Measurements from ENCODE around the gene DNAH2.

Gene DNAH2

DNA sequence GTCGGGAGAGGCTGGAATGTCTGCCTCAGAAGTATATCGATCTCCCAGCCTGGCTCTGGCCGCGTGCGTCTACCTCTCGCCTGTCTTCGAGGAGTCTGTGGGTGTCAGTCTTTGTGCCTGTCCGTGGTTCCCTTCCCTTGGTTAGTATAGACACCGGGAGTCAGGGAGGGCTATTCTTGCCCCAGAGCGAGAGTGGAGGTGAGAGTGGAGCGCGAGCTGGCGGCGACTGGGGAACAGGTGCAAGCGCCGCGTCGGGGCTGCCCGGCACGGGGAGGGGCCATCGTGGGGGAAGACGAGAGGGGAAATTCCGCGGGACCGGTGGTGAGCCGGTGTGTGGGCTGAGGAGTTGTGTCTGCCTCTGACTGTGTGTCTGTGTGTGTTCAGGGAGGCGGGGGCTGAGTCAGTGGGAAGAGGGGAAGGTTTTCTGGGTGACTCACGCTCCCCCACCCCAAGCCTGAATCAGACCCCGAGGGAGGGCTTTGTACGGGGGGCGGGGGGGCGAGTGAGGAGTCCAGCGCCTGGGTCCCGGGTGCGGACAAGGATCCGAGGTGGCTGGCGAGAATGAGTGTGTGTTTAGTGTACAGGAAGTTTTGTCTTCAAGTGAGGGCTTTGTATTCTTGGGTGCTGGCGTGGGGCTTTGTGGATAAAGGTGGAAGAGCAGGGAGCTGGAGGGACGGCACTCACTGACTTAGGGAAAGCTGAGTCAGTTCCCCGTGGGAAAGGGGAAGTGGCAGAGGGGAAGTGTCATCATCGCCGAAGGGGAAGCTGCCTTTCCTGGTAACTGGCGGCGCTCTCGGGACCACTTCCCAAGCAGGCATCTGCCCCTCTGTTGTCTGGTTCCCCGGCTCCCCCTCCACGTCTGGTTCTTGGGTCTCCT is 125.1 kb downstream of the DNAH2 start (continued):
- TF ChIP-seq, protein P1, sequence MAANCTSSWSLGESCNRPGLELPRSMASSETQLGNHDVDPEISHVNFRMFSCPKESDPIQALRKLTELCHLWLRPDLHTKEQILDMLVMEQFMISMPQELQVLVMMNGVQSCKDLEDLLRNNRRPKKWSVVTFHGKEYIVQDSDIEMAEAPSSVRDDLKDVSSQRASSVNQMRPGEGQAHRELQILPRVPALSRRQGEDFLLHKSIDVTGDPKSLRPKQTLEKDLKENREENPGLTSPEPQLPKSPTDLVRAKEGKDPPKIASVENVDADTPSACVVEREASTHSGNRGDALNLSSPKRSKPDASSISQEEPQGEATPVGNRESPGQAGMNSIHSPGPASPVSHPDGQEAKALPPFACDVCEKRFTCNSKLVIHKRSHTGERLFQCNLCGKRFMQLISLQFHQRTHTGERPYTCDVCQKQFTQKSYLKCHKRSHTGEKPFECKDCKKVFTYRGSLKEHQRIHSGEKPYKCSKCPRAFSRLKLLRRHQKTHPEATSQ (tag by site-specific recombination; IDR thresholded peaks at IDR 0.05): peak; percentile 16; the same call in 1 of the 2 replicates
- TF ChIP-seq ZNF777 (tag by site-specific recombination; IDR thresholded peaks at IDR 0.05; ENCODE audit: borderline replicate concordance): no peak
- TF ChIP-seq ZBTB21 (tag by site-specific recombination; IDR thresholded peaks at IDR 0.05): peak; percentile 42
- TF ChIP-seq, protein P2, sequence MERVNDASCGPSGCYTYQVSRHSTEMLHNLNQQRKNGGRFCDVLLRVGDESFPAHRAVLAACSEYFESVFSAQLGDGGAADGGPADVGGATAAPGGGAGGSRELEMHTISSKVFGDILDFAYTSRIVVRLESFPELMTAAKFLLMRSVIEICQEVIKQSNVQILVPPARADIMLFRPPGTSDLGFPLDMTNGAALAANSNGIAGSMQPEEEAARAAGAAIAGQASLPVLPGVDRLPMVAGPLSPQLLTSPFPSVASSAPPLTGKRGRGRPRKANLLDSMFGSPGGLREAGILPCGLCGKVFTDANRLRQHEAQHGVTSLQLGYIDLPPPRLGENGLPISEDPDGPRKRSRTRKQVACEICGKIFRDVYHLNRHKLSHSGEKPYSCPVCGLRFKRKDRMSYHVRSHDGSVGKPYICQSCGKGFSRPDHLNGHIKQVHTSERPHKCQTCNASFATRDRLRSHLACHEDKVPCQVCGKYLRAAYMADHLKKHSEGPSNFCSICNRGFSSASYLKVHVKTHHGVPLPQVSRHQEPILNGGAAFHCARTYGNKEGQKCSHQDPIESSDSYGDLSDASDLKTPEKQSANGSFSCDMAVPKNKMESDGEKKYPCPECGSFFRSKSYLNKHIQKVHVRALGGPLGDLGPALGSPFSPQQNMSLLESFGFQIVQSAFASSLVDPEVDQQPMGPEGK (tag by site-specific recombination; IDR thresholded peaks at IDR 0.05): peak; percentile 97
- TF ChIP-seq, protein P3, sequence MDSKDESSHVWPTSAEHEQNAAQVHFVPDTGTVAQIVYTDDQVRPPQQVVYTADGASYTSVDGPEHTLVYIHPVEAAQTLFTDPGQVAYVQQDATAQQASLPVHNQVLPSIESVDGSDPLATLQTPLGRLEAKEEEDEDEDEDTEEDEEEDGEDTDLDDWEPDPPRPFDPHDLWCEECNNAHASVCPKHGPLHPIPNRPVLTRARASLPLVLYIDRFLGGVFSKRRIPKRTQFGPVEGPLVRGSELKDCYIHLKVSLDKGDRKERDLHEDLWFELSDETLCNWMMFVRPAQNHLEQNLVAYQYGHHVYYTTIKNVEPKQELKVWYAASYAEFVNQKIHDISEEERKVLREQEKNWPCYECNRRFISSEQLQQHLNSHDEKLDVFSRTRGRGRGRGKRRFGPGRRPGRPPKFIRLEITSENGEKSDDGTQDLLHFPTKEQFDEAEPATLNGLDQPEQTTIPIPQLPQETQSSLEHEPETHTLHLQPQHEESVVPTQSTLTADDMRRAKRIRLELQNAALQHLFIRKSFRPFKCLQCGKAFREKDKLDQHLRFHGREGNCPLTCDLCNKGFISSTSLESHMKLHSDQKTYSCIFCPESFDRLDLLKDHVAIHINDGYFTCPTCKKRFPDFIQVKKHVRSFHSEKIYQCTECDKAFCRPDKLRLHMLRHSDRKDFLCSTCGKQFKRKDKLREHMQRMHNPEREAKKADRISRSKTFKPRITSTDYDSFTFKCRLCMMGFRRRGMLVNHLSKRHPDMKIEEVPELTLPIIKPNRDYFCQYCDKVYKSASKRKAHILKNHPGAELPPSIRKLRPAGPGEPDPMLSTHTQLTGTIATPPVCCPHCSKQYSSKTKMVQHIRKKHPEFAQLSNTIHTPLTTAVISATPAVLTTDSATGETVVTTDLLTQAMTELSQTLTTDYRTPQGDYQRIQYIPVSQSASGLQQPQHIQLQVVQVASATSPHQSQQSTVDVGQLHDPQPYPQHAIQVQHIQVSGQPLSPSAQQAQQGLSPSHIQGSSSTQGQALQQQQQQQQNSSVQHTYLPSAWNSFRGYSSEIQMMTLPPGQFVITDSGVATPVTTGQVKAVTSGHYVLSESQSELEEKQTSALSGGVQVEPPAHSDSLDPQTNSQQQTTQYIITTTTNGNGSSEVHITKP (tag by site-specific recombination; IDR thresholded peaks at IDR 0.05): 0 out of 2 replicates have a peak, but pooled peaks have one; percentile 43
- TF ChIP-seq RBAK (tag by site-specific recombination; IDR thresholded peaks at IDR 0.05): no peak
- TF ChIP-seq KLF1 (tag by site-specific recombination; IDR thresholded peaks at IDR 0.05): no peak
- TF ChIP-seq ZSCAN30 (tag by site-specific recombination; IDR thresholded peaks at IDR 0.05): no peak
- TF ChIP-seq, protein P4, sequence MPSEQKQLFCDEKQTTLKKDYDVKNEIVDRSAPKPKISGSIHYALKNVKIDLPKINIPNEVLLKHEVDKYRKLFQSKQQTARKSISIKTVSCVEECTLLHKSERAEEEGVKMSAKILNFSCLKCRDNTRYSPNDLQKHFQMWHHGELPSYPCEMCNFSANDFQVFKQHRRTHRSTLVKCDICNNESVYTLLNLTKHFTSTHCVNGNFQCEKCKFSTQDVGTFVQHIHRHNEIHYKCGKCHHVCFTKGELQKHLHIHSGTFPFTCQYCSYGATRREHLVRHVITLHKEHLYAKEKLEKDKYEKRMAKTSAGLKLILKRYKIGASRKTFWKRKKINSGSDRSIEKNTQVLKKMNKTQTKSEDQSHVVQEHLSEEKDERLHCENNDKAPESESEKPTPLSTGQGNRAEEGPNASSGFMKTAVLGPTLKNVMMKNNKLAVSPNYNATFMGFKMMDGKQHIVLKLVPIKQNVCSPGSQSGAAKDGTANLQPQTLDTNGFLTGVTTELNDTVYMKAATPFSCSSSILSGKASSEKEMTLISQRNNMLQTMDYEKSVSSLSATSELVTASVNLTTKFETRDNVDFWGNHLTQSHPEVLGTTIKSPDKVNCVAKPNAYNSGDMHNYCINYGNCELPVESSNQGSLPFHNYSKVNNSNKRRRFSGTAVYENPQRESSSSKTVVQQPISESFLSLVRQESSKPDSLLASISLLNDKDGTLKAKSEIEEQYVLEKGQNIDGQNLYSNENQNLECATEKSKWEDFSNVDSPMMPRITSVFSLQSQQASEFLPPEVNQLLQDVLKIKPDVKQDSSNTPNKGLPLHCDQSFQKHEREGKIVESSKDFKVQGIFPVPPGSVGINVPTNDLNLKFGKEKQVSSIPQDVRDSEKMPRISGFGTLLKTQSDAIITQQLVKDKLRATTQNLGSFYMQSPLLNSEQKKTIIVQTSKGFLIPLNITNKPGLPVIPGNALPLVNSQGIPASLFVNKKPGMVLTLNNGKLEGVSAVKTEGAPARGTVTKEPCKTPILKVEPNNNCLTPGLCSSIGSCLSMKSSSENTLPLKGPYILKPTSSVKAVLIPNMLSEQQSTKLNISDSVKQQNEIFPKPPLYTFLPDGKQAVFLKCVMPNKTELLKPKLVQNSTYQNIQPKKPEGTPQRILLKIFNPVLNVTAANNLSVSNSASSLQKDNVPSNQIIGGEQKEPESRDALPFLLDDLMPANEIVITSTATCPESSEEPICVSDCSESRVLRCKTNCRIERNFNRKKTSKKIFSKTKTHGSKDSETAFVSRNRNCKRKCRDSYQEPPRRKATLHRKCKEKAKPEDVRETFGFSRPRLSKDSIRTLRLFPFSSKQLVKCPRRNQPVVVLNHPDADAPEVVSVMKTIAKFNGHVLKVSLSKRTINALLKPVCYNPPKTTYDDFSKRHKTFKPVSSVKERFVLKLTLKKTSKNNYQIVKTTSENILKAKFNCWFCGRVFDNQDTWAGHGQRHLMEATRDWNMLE (tag by site-specific recombination; conservative IDR thresholded peaks at IDR 0.05; ENCODE audit: low read depth): no peak
- TF ChIP-seq ZNF16 (tag by site-specific recombination; IDR thresholded peaks at IDR 0.05; ENCODE audit: low read depth): no peak
- TF ChIP-seq, protein P5, sequence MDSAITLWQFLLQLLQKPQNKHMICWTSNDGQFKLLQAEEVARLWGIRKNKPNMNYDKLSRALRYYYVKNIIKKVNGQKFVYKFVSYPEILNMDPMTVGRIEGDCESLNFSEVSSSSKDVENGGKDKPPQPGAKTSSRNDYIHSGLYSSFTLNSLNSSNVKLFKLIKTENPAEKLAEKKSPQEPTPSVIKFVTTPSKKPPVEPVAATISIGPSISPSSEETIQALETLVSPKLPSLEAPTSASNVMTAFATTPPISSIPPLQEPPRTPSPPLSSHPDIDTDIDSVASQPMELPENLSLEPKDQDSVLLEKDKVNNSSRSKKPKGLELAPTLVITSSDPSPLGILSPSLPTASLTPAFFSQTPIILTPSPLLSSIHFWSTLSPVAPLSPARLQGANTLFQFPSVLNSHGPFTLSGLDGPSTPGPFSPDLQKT (IDR thresholded peaks at IDR 0.05; ENCODE audit: borderline replicate concordance, low read depth, low read length): no peak
- no peak for TF ChIP-seq ZNF266 (tag by site-specific recombination; IDR thresholded peaks at IDR 0.05; ENCODE audit: low read depth)
- TF ChIP-seq, protein P6, sequence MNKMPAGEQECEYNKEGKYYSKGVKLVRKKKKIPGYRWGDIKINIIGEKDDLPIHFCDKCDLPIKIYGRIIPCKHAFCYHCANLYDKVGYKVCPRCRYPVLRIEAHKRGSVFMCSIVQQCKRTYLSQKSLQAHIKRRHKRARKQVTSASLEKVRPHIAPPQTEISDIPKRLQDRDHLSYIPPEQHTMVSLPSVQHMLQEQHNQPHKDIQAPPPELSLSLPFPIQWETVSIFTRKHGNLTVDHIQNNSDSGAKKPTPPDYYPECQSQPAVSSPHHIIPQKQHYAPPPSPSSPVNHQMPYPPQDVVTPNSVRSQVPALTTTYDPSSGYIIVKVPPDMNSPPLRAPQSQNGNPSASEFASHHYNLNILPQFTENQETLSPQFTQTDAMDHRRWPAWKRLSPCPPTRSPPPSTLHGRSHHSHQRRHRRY (tag by site-specific recombination; IDR thresholded peaks at IDR 0.05): no peak
- peak; percentile 91 for TF ChIP-seq GLIS1 (tag by site-specific recombination; IDR thresholded peaks at IDR 0.05)
- TF ChIP-seq ZNF202 (tag by site-specific recombination; IDR thresholded peaks at IDR 0.05; ENCODE audit: borderline replicate concordance): no peak
- no peak for TF ChIP-seq ZNF416 (tag by site-specific recombination; IDR thresholded peaks at IDR 0.05)
- TF ChIP-seq, protein P7, sequence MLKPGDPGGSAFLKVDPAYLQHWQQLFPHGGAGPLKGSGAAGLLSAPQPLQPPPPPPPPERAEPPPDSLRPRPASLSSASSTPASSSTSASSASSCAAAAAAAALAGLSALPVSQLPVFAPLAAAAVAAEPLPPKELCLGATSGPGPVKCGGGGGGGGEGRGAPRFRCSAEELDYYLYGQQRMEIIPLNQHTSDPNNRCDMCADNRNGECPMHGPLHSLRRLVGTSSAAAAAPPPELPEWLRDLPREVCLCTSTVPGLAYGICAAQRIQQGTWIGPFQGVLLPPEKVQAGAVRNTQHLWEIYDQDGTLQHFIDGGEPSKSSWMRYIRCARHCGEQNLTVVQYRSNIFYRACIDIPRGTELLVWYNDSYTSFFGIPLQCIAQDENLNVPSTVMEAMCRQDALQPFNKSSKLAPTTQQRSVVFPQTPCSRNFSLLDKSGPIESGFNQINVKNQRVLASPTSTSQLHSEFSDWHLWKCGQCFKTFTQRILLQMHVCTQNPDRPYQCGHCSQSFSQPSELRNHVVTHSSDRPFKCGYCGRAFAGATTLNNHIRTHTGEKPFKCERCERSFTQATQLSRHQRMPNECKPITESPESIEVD (tag by site-specific recombination; IDR thresholded peaks at IDR 0.05): no peak
- TF ChIP-seq KLF7 (tag by site-specific recombination; IDR thresholded peaks at IDR 0.05; ENCODE audit: borderline replicate concordance): no peak
- TF ChIP-seq ZIC2 (tag by site-specific recombination; IDR thresholded peaks at IDR 0.05): peak; percentile 39
- no peak for TF ChIP-seq ZNF146 (tag by site-specific recombination; IDR thresholded peaks at IDR 0.05)
- TF ChIP-seq WT1 (tag by site-specific recombination; IDR thresholded peaks at IDR 0.05): no peak; the same call in none of the 2 replicates
- TF ChIP-seq ZNF292 (tag by site-specific recombination; IDR thresholded peaks at IDR 0.05; ENCODE audit: borderline replicate concordance, low read depth): no peak

Data from HEK293 (cell line).